HG03159 (cell line): ENCODE results near the gene MNT.
A peak's percentile ranks its signal among the peaks of the same experiment; 100 is the strongest.
"Not testable (repeated sequence)": the region's sequence is repeated elsewhere in the genome, so short reads cannot be mapped to it uniquely, and the experiment has no call there.

Experiments
- ATAC-seq: cut with Tn5 transposase; IDR thresholded peaks from one replicate; pipeline ENCODE4 v1.9.1; 2021; ENCODE audit warnings: mild to moderate bottlenecking, moderate library complexity; ENCODE audit not compliant: unreplicated experiment

MNT gene, protein sequence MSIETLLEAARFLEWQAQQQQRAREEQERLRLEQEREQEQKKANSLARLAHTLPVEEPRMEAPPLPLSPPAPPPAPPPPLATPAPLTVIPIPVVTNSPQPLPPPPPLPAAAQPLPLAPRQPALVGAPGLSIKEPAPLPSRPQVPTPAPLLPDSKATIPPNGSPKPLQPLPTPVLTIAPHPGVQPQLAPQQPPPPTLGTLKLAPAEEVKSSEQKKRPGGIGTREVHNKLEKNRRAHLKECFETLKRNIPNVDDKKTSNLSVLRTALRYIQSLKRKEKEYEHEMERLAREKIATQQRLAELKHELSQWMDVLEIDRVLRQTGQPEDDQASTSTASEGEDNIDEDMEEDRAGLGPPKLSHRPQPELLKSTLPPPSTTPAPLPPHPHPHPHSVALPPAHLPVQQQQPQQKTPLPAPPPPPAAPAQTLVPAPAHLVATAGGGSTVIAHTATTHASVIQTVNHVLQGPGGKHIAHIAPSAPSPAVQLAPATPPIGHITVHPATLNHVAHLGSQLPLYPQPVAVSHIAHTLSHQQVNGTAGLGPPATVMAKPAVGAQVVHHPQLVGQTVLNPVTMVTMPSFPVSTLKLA

GRCh38 chr17:2400877-2401425 is at the start of gene MNT:
TSS of gene MNT (minus strand) at chr17:2401060. CDS start at chr17:2400712, 348 bp downstream.
- peak; percentile 38 for ATAC-seq

DNA sequence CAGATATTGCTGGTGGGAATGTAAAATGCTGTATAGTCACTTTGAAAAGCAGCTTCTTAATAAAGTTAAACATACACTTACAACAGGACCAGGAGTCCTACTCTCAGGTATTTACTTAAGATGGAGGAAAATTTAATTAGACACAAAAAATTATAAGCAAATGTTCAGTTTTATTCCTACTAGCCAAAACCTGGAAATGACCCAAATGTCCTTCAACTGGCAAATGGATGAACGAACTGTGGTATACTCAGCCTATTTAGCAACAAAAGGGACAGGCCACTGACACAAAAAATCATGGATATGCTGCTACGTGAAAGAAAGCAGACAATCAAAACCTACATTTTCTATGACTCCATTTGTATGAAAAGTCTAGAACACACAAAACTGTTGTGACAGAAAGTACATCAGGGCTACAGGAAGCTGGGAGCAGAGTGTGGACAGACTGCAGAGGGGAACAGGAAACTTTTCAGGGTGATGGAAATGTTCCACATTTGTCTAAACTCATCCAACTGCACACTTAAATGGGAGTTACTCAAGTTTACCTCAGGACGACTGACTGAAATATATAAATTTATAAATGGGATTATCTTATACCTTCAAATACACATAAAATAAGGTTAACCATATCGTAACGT is 49.3 kb upstream of the MNT start:
- no peak for ATAC-seq

DNA sequence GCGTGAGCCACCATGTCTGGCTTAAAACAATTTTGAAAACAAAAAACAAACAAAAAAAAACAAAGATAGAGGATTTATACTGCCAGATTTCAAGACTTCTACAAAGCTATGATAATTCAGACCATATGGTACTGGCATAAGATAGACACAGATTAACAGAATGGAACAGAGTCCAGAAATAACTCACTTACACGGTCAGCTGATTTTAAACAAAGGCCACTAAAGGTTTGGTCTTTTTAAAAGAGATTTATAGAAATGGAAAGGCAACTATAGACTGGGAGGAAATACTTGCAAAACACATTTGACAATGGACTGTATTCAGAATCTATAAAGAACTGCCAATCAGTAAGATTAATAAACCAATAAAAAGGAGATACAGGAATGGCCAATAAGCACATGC is 48.6 kb upstream of the MNT start:
- ATAC-seq = no peak

DNA sequence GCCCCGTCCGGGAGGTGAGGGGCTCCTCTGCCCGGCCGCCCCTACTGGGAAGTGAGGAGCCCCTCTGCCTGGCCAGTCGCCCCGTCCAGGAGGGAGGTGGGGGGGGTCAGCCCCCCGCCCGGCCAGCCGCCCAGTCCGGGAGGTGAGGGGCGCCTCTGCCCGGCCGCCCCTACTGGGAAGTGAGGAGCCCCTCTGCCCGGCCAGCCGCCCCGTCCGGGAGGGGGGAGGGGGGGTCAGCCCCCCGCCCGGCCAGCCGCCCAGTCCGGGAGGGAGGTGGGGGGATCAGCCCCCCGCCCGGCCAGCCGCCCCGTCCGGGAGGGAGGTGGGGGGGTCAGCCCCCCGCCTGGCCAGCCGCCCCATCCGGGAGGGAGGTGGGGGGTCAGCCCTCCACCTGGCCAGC is 46.6 kb upstream of the MNT start:
- ATAC-seq = not testable (repeated sequence)

DNA sequence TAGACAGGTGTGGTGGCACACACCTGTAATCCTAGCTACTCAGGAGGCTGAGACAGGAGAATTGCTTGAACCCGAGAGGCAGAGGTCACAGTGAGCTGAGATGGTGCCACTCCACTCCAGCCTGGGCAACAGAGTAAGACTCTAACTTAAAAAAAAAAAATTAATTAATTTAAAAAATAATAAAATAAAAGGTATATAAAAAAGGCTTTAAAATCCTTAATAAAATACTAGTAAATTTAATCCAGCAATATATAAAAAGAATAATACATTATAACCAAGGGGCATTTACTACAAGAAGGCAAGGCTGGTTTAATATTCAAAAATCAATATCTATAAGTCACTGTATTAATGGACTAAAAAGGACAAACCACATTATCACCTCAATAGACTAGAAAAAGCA is 44.8 kb upstream of the MNT start:
- no peak for ATAC-seq

- ATAC-seq = no peak
Measured at GRCh38 chr17:2444382-2444781, 43.5 kb upstream of the MNT start.

DNA sequence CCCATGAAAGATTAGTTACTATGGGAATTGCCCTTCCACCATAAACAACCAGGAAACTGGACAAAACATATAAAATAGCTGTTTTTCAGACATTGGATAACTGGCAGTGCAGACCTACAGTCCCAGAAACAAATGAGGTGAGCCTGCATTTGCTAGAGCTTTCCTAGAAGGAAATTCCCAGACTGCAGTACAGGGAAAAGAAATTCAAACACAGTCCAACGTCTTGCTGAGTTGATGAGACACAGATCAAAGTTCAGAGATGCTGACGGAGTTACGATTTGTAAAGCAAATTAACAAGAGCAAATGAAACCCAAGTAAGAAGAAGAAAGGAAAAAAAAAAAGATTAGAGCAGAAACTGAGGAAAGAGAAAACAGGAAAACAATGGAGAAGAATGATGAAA is 41.3 kb upstream of the MNT start:
- no peak for ATAC-seq

DNA sequence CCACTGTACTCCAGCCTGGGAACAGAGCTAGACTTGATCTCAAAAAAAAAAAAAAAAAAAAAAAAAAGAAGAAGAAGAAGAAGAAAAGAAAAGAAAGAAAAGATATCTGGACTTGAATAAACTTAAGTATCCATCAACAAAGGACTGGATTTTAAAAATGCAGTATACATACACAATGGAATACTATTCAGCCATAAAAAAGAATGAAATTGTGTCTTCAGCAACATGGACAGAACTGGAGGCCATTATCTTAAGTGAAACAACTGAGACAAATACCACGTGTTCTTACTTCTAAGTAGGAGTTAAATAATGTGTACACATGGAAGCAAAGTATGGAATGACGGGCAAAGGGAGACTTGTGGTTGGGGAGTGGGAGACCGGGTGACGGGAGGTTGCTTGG is 40.1 kb upstream of the MNT start:
- no peak for ATAC-seq

GRCh38 chr17:2439997-2440396 is 39.1 kb upstream of the MNT start:
- not testable (repeated sequence) for ATAC-seq

GRCh38 chr17:2438823-2439222 is 38.0 kb upstream of the MNT start:
- no peak for ATAC-seq

GRCh38 chr17:2436316-2436905 is 35.6 kb upstream of the MNT start:
- no peak for ATAC-seq

GRCh38 chr17:2435862-2436261 is 35.0 kb upstream of the MNT start:
- no peak for ATAC-seq

DNA sequence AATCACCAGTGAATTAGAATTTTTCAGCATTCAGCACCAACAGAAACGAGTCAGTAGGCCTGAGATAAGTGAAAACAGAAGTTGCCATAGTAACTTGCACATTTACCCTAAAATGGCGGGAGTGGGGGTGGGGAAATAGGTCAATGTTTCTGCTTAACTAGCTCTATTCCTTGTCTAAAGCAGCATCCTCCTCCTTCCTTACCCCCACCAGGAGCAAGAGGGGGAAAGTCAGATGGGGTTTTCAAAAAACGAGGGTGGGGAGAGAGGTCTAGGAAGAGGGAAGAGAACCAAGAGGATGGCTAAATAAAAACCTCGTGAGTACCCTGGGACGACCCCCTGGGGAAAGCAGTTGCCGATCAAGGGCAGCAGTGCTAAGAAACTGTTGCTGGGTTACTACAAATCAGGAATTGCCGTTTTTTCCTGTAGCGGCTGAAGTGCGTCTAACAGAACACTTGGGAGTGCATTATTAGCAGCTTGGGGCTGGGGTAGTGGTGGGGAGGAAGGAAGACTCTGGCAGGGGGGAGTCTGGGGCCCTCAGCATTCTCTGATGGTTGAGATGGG is 34.4 kb upstream of the MNT start:
- no peak for ATAC-seq

GRCh38 chr17:2433696-2434095 is 32.8 kb upstream of the MNT start:
- no peak for ATAC-seq

DNA sequence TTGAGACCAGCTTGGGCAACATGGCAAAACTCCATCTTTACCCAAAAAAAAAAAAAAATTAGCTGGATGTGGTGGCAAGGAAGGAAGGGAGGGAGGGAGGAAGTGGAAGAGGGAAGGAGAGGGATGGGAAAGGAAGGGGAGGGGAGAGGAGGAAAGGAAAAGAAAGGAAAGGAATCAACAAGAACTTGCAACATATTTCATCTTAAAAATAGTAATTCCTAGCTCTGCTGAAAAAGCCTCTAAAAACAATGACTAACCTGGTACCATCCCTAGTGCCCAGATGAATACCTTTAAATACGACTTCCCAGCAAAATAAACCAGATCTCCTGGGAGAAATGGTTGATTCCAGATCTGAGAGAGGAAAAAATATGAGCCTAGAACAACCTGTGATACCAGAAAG is 27.1 kb upstream of the MNT start:
- ATAC-seq = no peak

- no peak for ATAC-seq
Measured at GRCh38 chr17:2427215-2427614, 26.4 kb upstream of the MNT start.

GRCh38 chr17:2423271-2423670 is 22.4 kb upstream of the MNT start:
- ATAC-seq = no peak

- no peak for ATAC-seq
Measured at GRCh38 chr17:2421315-2422147, 20.7 kb upstream of the MNT start.

- ATAC-seq = no peak
Measured at GRCh38 chr17:2420176-2420575, 19.3 kb upstream of the MNT start.

- no peak for ATAC-seq
Measured at GRCh38 chr17:2419486-2419885, 18.6 kb upstream of the MNT start.
